ENCODE results near the gene AOC1. TPM values are rescaled to one million over a fixed set of nuclear protein-coding genes. Genes with fewer than 3 reads are reported as not detected.
"Not testable (repeated sequence)": the region's sequence is repeated elsewhere in the genome, so short reads cannot be mapped to it uniquely, and the experiment has no call there.

Gene AOC1
- total RNA-seq, 1 experiment from 2014 or later = not detected

DNA sequence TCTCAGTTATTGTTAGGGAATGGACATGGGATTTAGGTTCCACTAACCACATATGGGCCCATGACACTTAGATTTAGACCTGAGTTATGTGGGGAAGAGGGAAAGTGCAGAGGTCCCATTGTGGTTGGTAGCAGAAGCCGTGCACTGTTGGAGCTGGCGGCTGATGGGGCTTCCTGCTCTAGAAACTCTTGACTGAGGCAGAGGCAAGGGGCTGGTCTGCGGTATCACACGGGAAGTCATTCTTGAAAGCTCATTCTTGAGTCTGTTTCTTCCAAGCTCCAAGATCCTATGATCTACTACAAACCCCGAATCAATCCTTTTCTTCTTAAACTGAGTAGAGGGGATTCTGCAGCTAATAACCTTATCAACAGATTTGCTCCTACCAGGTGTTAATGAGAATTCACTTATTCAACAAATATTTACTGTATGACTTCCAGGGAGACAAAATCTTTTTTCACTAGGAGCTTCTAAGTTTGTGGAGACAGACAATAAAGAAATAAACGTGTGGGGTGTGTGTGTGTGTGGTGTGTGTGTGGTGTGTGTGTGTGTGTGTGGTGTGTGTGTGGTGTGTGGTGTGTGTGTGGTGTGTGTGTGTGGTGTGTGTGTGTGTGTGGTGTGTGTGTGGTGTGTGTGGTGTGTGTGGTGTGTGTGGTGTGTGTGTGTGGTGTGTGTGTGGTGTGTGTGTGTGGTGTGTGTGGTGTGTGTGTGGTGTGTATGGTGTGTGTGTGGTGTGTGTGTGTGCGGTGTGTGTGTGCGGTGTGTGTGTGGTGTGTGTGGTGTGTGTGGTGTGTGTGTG lies 57.1 kb downstream of the AOC1 start:
- Histone ChIP-seq H3K36me3 (ENCODE audit: low read depth, low read length) (no peaks in the 10 kb centered on the region), H3K4me3 (ENCODE audit: low read length) (no peak overlapping the region), H3K4me2 (ENCODE audit: low read length) (no peak overlapping the region), H4K20me1 (ENCODE audit: low read length) (no peaks in the 10 kb centered on the region), H2AFZ (ENCODE audit: low read length) (no peak overlapping the region), H3K4me1 (ENCODE audit: insufficient read depth, low read length) (peaks cover 3% of the 10 kb centered on the region), H3K9me3 (ENCODE audit: low read length) (no peaks in the 10 kb centered on the region), H3F3A (ENCODE audit: low read length, unreplicated experiment) (no peaks in the 10 kb centered on the region), H3K27me3 (ENCODE audit: low read length) (peaks cover 31% of the 10 kb centered on the region), H3K79me2 (ENCODE audit: low read length) (no peaks in the 10 kb centered on the region), H3K27ac (ENCODE audit: low read length) (no peak overlapping the region), H3K9me2 (replicated peaks; ENCODE audit: low read length) (no peaks in the 10 kb centered on the region), H3K9ac (ENCODE audit: low read length) (no peak overlapping the region)
- TF ChIP-seq EZH2phosphoT487 (IDR thresholded peaks at IDR 0.05; ENCODE audit: borderline replicate concordance, low read length) (no peak), EZH2 (IDR thresholded peaks at IDR 0.05; ENCODE audit: low read length, unreplicated experiment) (no peak)
- TF ChIP-seq, protein P1, sequence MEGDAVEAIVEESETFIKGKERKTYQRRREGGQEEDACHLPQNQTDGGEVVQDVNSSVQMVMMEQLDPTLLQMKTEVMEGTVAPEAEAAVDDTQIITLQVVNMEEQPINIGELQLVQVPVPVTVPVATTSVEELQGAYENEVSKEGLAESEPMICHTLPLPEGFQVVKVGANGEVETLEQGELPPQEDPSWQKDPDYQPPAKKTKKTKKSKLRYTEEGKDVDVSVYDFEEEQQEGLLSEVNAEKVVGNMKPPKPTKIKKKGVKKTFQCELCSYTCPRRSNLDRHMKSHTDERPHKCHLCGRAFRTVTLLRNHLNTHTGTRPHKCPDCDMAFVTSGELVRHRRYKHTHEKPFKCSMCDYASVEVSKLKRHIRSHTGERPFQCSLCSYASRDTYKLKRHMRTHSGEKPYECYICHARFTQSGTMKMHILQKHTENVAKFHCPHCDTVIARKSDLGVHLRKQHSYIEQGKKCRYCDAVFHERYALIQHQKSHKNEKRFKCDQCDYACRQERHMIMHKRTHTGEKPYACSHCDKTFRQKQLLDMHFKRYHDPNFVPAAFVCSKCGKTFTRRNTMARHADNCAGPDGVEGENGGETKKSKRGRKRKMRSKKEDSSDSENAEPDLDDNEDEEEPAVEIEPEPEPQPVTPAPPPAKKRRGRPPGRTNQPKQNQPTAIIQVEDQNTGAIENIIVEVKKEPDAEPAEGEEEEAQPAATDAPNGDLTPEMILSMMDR (conservative IDR thresholded peaks at IDR 0.05; ENCODE audit: low read depth, low read length) = no peak
- ATAC-seq (no peak), DNase-seq (no peak)
- CTCF ChIA-PET = interaction anchor here (0.6 kb wide), 1 partner anchor 396 kb away, joined by 6 read pairs; no protein-coding TSS in a partner anchor
- intact Hi-C loops (cut with micrococcal nuclease) = no loop called here
- POLR2A ChIA-PET (ENCODE audit: unreplicated experiment) = no interaction called here
- BruUV-seq (replicated peaks) = no TSS peak

DNA sequence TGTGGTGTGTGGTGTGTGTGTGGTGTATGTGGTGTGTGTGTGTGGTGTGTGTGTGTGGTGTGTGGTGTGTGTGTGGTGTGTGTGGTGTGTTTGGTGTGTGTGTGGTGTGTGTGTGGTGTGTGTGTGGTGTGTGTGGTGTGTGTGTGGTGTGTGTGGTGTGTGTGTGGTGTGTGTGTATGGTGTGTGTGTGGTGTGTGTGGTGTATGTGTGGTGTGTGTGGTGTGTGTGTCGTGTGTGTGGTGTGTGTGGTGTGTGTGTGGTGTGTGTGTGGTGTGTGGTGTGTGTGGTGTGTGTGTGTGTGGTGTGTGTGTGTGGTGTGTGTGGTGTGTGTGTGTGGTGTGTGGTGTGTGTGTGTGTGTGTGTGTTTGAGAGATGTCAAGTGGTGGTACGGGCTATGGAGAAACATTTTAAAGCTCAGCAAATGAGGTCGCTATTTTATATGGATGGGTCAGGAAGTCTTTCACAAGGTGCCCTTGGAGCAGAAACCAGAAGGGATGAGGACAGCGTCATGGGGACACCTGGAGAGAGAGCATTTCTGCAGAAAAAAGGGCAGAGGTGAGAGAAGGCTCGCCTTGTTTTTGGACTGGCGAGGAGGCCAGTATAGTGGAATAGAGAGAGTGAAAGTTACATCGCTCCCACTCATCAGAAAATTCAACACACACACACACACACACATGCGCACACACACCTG lies 58.1 kb downstream of the AOC1 start:
- H3K27ac ChIP-seq (ENCODE audit: low read length); H3K36me3 ChIP-seq (ENCODE audit: low read depth, low read length); H2AFZ ChIP-seq (ENCODE audit: low read length); ATAC-seq; H3F3A ChIP-seq (ENCODE audit: low read length, unreplicated experiment); DNase-seq; CTCF ChIA-PET; H4K20me1 ChIP-seq (ENCODE audit: low read length); H3K9me2 ChIP-seq (replicated peaks; ENCODE audit: low read length); H3K79me2 ChIP-seq (ENCODE audit: low read length); intact Hi-C loops (cut with micrococcal nuclease); H3K9ac ChIP-seq (ENCODE audit: low read length); POLR2A ChIA-PET (ENCODE audit: unreplicated experiment); H3K4me1 ChIP-seq (ENCODE audit: insufficient read depth, low read length); H3K9me3 ChIP-seq (ENCODE audit: low read length); BruUV-seq (replicated peaks); H3K4me2 ChIP-seq (ENCODE audit: low read length); H3K4me3 ChIP-seq (ENCODE audit: low read length): not testable (repeated sequence)
- H3K27me3 ChIP-seq (ENCODE audit: low read length) = peaks cover 41% of the 10 kb centered on the region

DNA sequence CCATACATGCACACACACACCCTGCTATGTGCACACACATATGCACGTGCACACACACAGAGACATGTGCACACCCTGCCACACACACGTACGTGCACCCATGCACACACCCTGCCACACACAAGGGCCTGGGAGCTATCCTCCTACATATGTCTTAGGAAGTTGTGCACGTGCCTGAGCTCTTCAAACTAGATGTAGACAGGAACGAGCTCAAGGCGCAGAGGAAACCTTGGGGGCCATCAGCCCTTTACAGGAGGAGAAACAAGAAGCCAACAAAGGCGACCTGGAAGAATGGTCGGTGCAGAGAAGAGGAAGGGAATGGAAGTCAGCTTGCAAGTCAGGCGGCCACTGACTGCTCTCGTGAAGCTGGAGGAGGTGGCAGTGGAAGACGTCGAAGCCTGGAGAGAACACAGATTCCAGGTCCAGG lies 58.7 kb downstream of the AOC1 start:
- Histone ChIP-seq H3F3A (ENCODE audit: low read length, unreplicated experiment) (no peaks in the 10 kb centered on the region), H3K4me1 (ENCODE audit: insufficient read depth, low read length) (no peaks in the 10 kb centered on the region), H3K4me3 (ENCODE audit: low read length) (no peak overlapping the region), H3K36me3 (ENCODE audit: low read depth, low read length) (no peaks in the 10 kb centered on the region), H3K9ac (ENCODE audit: low read length) (no peak overlapping the region), H2AFZ (ENCODE audit: low read length) (no peak overlapping the region), H3K4me2 (ENCODE audit: low read length) (no peak overlapping the region), H3K79me2 (ENCODE audit: low read length) (no peaks in the 10 kb centered on the region), H3K9me3 (ENCODE audit: low read length) (no peaks in the 10 kb centered on the region), H3K27ac (ENCODE audit: low read length) (no peak overlapping the region), H3K27me3 (ENCODE audit: low read length) (peaks cover 47% of the 10 kb centered on the region), H4K20me1 (ENCODE audit: low read length) (no peaks in the 10 kb centered on the region), H3K9me2 (replicated peaks; ENCODE audit: low read length) (no peaks in the 10 kb centered on the region)
- no peak for ATAC-seq
- TF ChIP-seq EZH2 (IDR thresholded peaks at IDR 0.05; ENCODE audit: low read length, unreplicated experiment) (no peak), EZH2phosphoT487 (IDR thresholded peaks at IDR 0.05; ENCODE audit: borderline replicate concordance, low read length) (no peak)
- TF ChIP-seq, protein P1 (conservative IDR thresholded peaks at IDR 0.05; ENCODE audit: low read depth, low read length) = no peak
- ChIA-PET CTCF (no interaction called here), POLR2A (ENCODE audit: unreplicated experiment) (no interaction called here)
- intact Hi-C loops (cut with micrococcal nuclease) = no loop called here
- BruUV-seq (replicated peaks) = no TSS peak
- no peak for DNase-seq

Other genes with a start within 250 kb of the AOC1 start
- gene GIMAP6, start 220.1 kb upstream of the AOC1 start, total RNA-seq (2014; rRNA removed) = 1.2 TPM in 1 of 2 replicates, not detected in the other
- not detected in 2 replicates for gene GIMAP2, start 166.8 kb upstream of the AOC1 start, total RNA-seq (2014; rRNA removed)
- not detected in 2 replicates for gene GIMAP1, start 135.9 kb upstream of the AOC1 start, total RNA-seq (2014; rRNA removed)
- not detected in 2 replicates for gene GIMAP5, start 115.1 kb upstream of the AOC1 start, total RNA-seq (2014; rRNA removed)
- not detected in 2 replicates for gene TMEM176B, start 52.2 kb upstream of the AOC1 start, total RNA-seq (2014; rRNA removed)
- gene TMEM176A, start 51.7 kb upstream of the AOC1 start, total RNA-seq (2014; rRNA removed) = not detected in 2 replicates
- gene KCNH2, start 125.8 kb downstream of the AOC1 start, total RNA-seq (2014; rRNA removed) = 0.84 and 1.6 TPM in 2 replicates
- gene NOS3, start 138.5 kb downstream of the AOC1 start, total RNA-seq (2014; rRNA removed) = 0.66 and 2.5 TPM in 2 replicates
- gene ATG9B, start 172.0 kb downstream of the AOC1 start, total RNA-seq (2014; rRNA removed) = 1.2 and 1.3 TPM in 2 replicates
- 58.4 and 95.7 TPM in 2 replicates for gene ABCB8, start 175.9 kb downstream of the AOC1 start, total RNA-seq (2014; rRNA removed)
- gene ASIC3, start 196.0 kb downstream of the AOC1 start, total RNA-seq (2014; rRNA removed) = 1.7 and 2.6 TPM in 2 replicates
- gene CDK5, start 205.4 kb downstream of the AOC1 start, total RNA-seq (2014; rRNA removed) = 30.6 and 40.1 TPM in 2 replicates
- 267 and 284 TPM in 2 replicates for gene SLC4A2, start 207.1 kb downstream of the AOC1 start, total RNA-seq (2014; rRNA removed)
- gene FASTK, start 228.3 kb downstream of the AOC1 start, total RNA-seq (2014; rRNA removed) = 163 and 211 TPM in 2 replicates
- gene TMUB1, start 231.0 kb downstream of the AOC1 start, total RNA-seq (2014; rRNA removed) = 52.1 and 71.6 TPM in 2 replicates
- 53.5 and 88.2 TPM in 2 replicates for gene AGAP3, start 234.0 kb downstream of the AOC1 start, total RNA-seq (2014; rRNA removed)

All from PC-3 (cell line).